HEK293T (cell line): ENCODE measurements around the gene LMCD1.

Source experiments
- CTCF ChIA-PET: fragments of 350-600 bp; formaldehyde crosslinking; extraction: SDS; loops from one replicate; lab custom pipeline; 2021; ENCODE audit warnings: antibody characterized with exemption, inconsistent platforms; lab: Yijun Ruan, JAX
- POLR2A ChIA-PET: fragments of 350-600 bp; formaldehyde crosslinking; extraction: SDS; loops from one replicate; lab custom pipeline; 2020; ENCODE audit warnings: antibody characterized with exemption, inconsistent platforms; lab: Yijun Ruan, JAX
- DNase-seq: peaks from one replicate; pipeline ENCODE4 v3.0.0; 2012; ENCODE audit warnings: mixed read lengths; ENCODE audit errors: extremely low spot score
- ARNT ChIP-seq: fragments of 450-650 bp; IDR thresholded peaks from 2 replicates; pipeline ENCODE4 v1.6.1; 2017; ENCODE audit warnings: mild to moderate bottlenecking
- BHLHE40 ChIP-seq: fragments of 450-650 bp; IDR thresholded peaks from 2 replicates; pipeline ENCODE4 v1.6.1; 2016; ENCODE audit warnings: mild to moderate bottlenecking, moderate library complexity, borderline replicate concordance
- CTBP1 ChIP-seq: fragments of 450-650 bp; IDR thresholded peaks from 2 replicates; pipeline ENCODE4 v1.6.1; 2016; ENCODE audit warnings: borderline replicate concordance
- ELF4 ChIP-seq: fragments of 450-650 bp; IDR thresholded peaks from 2 replicates; pipeline ENCODE4 v1.6.1; 2017; ENCODE audit warnings: antibody characterized with exemption
- FOXA1 ChIP-seq: fragments of 450-650 bp; IDR thresholded peaks from 2 replicates; pipeline ENCODE4 v1.6.1; 2016; ENCODE audit warnings: mild to moderate bottlenecking
- FOXK2 ChIP-seq: fragments of 450-650 bp; IDR thresholded peaks from 2 replicates; pipeline ENCODE4 v1.6.1; 2016; ENCODE audit warnings: mild to moderate bottlenecking
- FOXM1 ChIP-seq: fragments of 450-650 bp; IDR thresholded peaks from 2 replicates; pipeline ENCODE4 v1.6.1; 2017; ENCODE audit warnings: mild to moderate bottlenecking, borderline replicate concordance
- HDGF ChIP-seq: fragments of 450-650 bp; IDR thresholded peaks from 2 replicates; pipeline ENCODE4 v1.6.1; 2017; ENCODE audit warnings: antibody characterized with exemption, borderline replicate concordance
- L3MBTL2 ChIP-seq: fragments of 450-650 bp; conservative IDR thresholded peaks from 2 replicates; pipeline ENCODE4 v1.6.1; 2016; ENCODE audit warnings: mild to moderate bottlenecking
- LEF1 ChIP-seq: fragments of 450-650 bp; IDR thresholded peaks from 2 replicates; pipeline ENCODE4 v1.6.1; 2017; ENCODE audit warnings: mild to moderate bottlenecking, borderline replicate concordance
- NFRKB ChIP-seq: fragments of 450-650 bp; IDR thresholded peaks from 2 replicates; pipeline ENCODE4 v1.6.1; 2016; ENCODE audit warnings: mild to moderate bottlenecking, moderate library complexity
- SP1 ChIP-seq: fragments of 450-650 bp; IDR thresholded peaks from 2 replicates; pipeline ENCODE4 v1.6.1; 2017
- SUZ12 ChIP-seq: fragments of 450-650 bp; IDR thresholded peaks from 2 replicates; pipeline ENCODE4 v1.6.1; 2016; ENCODE audit warnings: mild to moderate bottlenecking
- TARDBP ChIP-seq: fragments of 450-650 bp; IDR thresholded peaks from 2 replicates; pipeline ENCODE4 v1.6.1; 2016
- ZNF384 ChIP-seq: fragments of 450-650 bp; IDR thresholded peaks from 2 replicates; pipeline ENCODE4 v1.6.1; 2016
- TF ChIP-seq, protein P1 (sequence below): fragments of 450-650 bp; IDR thresholded peaks from 2 replicates; pipeline ENCODE4 v1.6.1; 2016

The LMCD1 gene

GRCh38 chr3:8480699-8481098 lies 20.9 kb upstream of the LMCD1 start:
- POLR2A ChIA-PET = no interaction called here
- CTCF ChIA-PET = no interaction called here
- DNase-seq = no peak
- no peak for TF ChIP-seq L3MBTL2
- no peak for TF ChIP-seq FOXA1
- TF ChIP-seq, protein P1, sequence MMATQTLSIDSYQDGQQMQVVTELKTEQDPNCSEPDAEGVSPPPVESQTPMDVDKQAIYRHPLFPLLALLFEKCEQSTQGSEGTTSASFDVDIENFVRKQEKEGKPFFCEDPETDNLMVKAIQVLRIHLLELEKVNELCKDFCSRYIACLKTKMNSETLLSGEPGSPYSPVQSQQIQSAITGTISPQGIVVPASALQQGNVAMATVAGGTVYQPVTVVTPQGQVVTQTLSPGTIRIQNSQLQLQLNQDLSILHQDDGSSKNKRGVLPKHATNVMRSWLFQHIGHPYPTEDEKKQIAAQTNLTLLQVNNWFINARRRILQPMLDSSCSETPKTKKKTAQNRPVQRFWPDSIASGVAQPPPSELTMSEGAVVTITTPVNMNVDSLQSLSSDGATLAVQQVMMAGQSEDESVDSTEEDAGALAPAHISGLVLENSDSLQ = no peak
- TF ChIP-seq SP1 = no peak
- no peak for TF ChIP-seq NFRKB
- no peak for TF ChIP-seq SUZ12
- TF ChIP-seq CTBP1 = no peak
- TF ChIP-seq ZNF384 = no peak
- no peak for TF ChIP-seq FOXM1
- no peak for TF ChIP-seq HDGF
- TF ChIP-seq TARDBP = no peak
- no peak for TF ChIP-seq FOXK2
- no peak for TF ChIP-seq ARNT
- TF ChIP-seq ELF4 = no peak
- no peak for TF ChIP-seq BHLHE40
- TF ChIP-seq LEF1 = no peak

DNA sequence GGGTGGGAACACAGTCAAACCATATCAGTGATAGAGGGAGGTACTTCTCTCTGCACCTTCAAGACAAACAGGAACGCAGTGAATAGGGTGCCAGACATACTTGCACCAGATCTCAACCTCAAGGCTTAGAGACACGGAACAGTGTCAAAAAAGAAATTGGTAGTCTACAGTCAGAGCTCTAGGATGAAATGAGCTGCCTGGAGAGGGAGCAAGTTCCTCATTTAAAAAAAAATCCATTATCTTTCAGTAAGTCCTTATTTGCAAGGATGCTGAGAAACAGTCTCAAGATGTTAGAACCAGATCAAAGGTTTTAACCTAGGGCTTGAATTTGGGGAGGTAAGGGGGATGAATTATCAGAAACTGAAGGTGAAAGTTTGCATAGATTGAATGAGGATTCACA lies 20.2 kb upstream of the LMCD1 start:
- TF ChIP-seq ZNF384 (no peak), CTBP1 (no peak)
- ChIA-PET POLR2A (no interaction called here), CTCF (no interaction called here)
- no peak for DNase-seq

DNA sequence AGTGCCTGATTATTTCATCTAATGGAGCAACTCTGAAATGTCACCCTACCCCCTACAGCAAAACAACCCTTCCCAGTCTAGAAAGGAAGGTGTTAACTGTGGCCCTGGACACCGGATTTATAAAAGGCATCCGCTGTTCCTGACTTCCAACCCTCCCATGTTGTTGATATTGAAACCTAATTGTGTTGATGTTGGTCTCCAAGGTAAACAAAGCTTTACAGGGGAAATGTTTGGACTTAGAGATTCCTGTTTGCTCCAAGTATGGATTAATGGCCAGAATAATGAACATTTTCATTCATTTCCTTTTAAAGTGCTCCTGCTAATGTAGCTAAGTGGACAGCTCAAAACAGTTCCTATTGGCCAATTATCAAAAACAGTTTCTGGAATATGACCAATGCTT lies 19.4 kb upstream of the LMCD1 start:
- no peak for DNase-seq
- POLR2A ChIA-PET = no interaction called here
- TF ChIP-seq SUZ12 (no peak), L3MBTL2 (no peak), FOXA1 (no peak), ELF4 (no peak), BHLHE40 (no peak), NFRKB (no peak), CTBP1 (no peak), TARDBP (no peak), SP1 (no peak), FOXM1 (no peak), HDGF (no peak), LEF1 (no peak), ZNF384 (no peak), ARNT (no peak), FOXK2 (no peak)
- CTCF ChIA-PET = no interaction called here

DNA sequence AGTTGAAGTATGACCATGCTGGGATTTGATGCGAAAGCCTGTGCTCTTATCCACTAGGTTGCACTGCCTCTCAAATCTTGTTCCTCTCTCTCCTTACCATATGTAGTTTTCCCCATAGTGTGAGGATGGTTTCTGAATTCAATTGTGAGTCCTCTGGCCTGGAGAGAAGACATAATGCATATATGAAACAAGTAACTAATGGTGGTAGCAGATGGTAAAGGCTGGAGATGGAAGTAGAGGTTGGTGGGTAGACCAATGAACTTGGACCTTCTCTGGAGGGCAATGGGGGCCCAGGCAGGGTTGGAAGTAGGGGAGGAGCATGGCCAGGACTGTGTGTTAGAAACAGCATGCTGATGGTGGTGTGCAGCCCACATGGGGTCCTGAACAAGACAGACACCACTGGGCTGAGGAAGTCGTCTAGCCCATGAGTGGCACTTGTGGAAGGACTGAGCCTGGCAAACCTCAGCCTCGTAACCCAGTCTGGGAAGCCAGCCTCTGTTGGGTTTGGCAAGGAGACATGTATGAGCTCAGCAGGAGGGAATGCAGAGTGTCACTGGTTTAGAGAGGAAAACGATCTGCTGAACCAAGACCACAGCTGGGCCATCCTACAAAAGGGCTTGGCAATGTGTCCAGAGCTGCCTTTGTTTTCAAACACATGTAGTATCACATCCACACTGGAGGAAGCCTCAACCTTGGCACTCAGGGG lies 18.5 kb upstream of the LMCD1 start:
- TF ChIP-seq, protein P1 = no peak
- TF ChIP-seq FOXK2 (no peak), BHLHE40 (no peak), ZNF384 (no peak), HDGF (no peak), ELF4 (no peak), NFRKB (no peak), FOXM1 (no peak), LEF1 (no peak), TARDBP (no peak), L3MBTL2 (no peak), ARNT (no peak), SUZ12 (no peak)
- CTCF ChIA-PET = no interaction called here
- DNase-seq = no peak
- POLR2A ChIA-PET = no interaction called here

DNA sequence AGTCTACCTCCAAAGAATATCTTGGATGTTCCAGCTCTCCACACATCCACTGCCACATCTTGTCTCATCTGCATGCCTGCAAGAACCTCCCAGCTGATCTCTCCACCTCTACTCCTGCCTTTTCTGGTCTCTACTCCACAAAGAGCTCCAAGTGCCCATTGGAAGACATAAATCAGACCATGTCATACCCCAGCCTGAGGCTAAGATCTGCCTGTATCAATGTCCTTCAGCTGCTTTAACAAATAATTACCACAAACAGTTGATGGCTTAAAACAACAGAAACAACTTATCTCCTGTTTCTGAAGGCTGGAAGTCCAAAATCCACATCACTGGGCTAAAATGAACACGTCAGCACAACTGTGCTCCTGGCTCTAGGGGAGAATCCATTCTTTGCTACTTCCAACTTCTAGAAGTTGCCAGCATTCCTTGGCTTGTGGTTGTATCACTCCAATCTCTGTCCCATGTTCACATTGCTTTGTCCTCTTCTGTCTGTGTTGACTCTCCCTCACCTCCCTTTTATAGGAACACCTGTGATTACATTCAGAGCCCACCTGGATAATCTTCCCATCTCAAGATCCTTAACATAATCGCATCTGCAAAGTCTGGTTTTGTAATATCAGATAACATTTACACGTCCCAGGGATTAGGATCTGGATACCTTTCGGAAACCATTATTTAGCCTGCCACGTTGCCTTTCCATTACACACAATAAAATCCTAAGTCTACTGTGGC lies 17.0 kb upstream of the LMCD1 start:
- ChIA-PET CTCF (no interaction called here), POLR2A (interaction anchor here (1.1 kb wide), 1 partner anchor 17 kb away, joined by 4 read pairs; the partner anchor contains the start of gene LMCD1)
- TF ChIP-seq FOXA1 (no peak), NFRKB (no peak), L3MBTL2 (no peak), LEF1 (no peak), FOXM1 (no peak), FOXK2 (no peak), BHLHE40 (no peak), TARDBP (no peak), ELF4 (no peak), SUZ12 (no peak)
- no peak for DNase-seq

- TF ChIP-seq FOXM1 (no peak), ELF4 (no peak), SUZ12 (no peak), LEF1 (no peak), TARDBP (no peak), L3MBTL2 (no peak), ZNF384 (no peak), FOXK2 (no peak), NFRKB (no peak), SP1 (no peak), ARNT (no peak), BHLHE40 (no peak), HDGF (no peak), CTBP1 (no peak), FOXA1 (no peak)
- TF ChIP-seq, protein P1 = no peak
- ChIA-PET POLR2A (interaction anchor here (1.1 kb wide), 1 partner anchor 16 kb away, joined by 3 read pairs; the partner anchor contains the start of gene LMCD1), CTCF (no interaction called here)
- DNase-seq = no peak
These were observed 16.3 kb upstream of the LMCD1 start for GRCh38 chr3:8485141-8485870.
